ENCODE measurements around the gene CNTNAP2. TPM values are rescaled to one million over a fixed set of nuclear protein-coding genes. Genes with fewer than 3 reads are reported as not detected.

Gene CNTNAP2
- total RNA-seq, 2 donors from 2014 or later = 3.5 to 4.0 TPM

- intact Hi-C loops (cut with DNase I, micrococcal nuclease) = no loop called here
- DNase-seq = no peak
- ATAC-seq = no peak
These were observed 522.7 kb downstream of the CNTNAP2 start for GRCh38 chr7:146639291-146639690.

- ATAC-seq = no peak
- no peak for DNase-seq
- intact Hi-C loops (cut with DNase I, micrococcal nuclease) = no loop called here
These were observed 524.9 kb downstream of the CNTNAP2 start for GRCh38 chr7:146641491-146641890.

- ATAC-seq (no peak), DNase-seq (no peak)
- intact Hi-C loops (cut with DNase I, micrococcal nuclease) = no loop called here
These were observed 528.9 kb downstream of the CNTNAP2 start for GRCh38 chr7:146645383-146645976.

- ATAC-seq (no peak), DNase-seq (no peak)
- intact Hi-C loops (cut with DNase I, micrococcal nuclease) = no loop called here
These were observed 530.8 kb downstream of the CNTNAP2 start for GRCh38 chr7:146647445-146647844.

GRCh38 chr7:146652176-146652575 lies 535.6 kb downstream of the CNTNAP2 start:
- no peak for ATAC-seq
- DNase-seq = no peak
- intact Hi-C loops (cut with DNase I, micrococcal nuclease) = no loop called here

GRCh38 chr7:146654048-146654447 lies 537.4 kb downstream of the CNTNAP2 start:
- no peak for DNase-seq
- intact Hi-C loops (cut with DNase I, micrococcal nuclease) = no loop called here
- ATAC-seq = no peak

- intact Hi-C loops (cut with DNase I, micrococcal nuclease) = no loop called here
- DNase-seq = no peak
- ATAC-seq = no peak
These were observed 539.6 kb downstream of the CNTNAP2 start for GRCh38 chr7:146655928-146656797.

- intact Hi-C loops (cut with DNase I, micrococcal nuclease) = no loop called here
- ATAC-seq = no peak
- no peak for DNase-seq
These were observed 540.4 kb downstream of the CNTNAP2 start for GRCh38 chr7:146656988-146657387.

GRCh38 chr7:146658604-146659003 lies 542.0 kb downstream of the CNTNAP2 start:
- intact Hi-C loops (cut with DNase I, micrococcal nuclease) = no loop called here
- no peak for ATAC-seq
- no peak for DNase-seq

GRCh38 chr7:146659732-146660131 lies 543.1 kb downstream of the CNTNAP2 start:
- DNase-seq (no peak), ATAC-seq (no peak)
- intact Hi-C loops (cut with DNase I, micrococcal nuclease) = no loop called here

- no peak for ATAC-seq
- no peak for DNase-seq
These were observed 544.2 kb downstream of the CNTNAP2 start for GRCh38 chr7:146660839-146661238.

GRCh38 chr7:146661435-146661834 lies 544.8 kb downstream of the CNTNAP2 start:
- DNase-seq (no peak), ATAC-seq (no peak)
- intact Hi-C loops (cut with DNase I, micrococcal nuclease) = no loop called here

More at GRCh38 chr7:146660839-146661238, 544.2 kb downstream of the CNTNAP2 start:
- intact Hi-C loops (cut with DNase I, micrococcal nuclease) = no loop called here

- ATAC-seq (no peak), DNase-seq (no peak)
- intact Hi-C loops (cut with DNase I, micrococcal nuclease) = no loop called here
These were observed 545.3 kb downstream of the CNTNAP2 start for GRCh38 chr7:146661929-146662328.

- no peak for DNase-seq
- intact Hi-C loops (cut with DNase I, micrococcal nuclease) = no loop called here
- ATAC-seq = no peak
These were observed 548.4 kb downstream of the CNTNAP2 start for GRCh38 chr7:146665023-146665422.

GRCh38 chr7:146670532-146670931 lies 553.9 kb downstream of the CNTNAP2 start:
- ATAC-seq (no peak), DNase-seq (no peak)
- intact Hi-C loops (cut with DNase I, micrococcal nuclease) = no loop called here

GRCh38 chr7:146681487-146681886 lies 564.9 kb downstream of the CNTNAP2 start:
- intact Hi-C loops (cut with DNase I, micrococcal nuclease) = no loop called here
- DNase-seq (no peak), ATAC-seq (no peak)

- no peak for ATAC-seq
- intact Hi-C loops (cut with DNase I, micrococcal nuclease) = no loop called here
- no peak for DNase-seq
These were observed 566.8 kb downstream of the CNTNAP2 start for GRCh38 chr7:146683439-146683838.

GRCh38 chr7:146690987-146691386 lies 574.4 kb downstream of the CNTNAP2 start:
- DNase-seq (no peak), ATAC-seq (no peak)
- intact Hi-C loops (cut with DNase I, micrococcal nuclease) = no loop called here

GRCh38 chr7:146698995-146699610 lies 582.5 kb downstream of the CNTNAP2 start:
- DNase-seq (no peak), ATAC-seq (no peak)
- intact Hi-C loops (cut with DNase I, micrococcal nuclease) = no loop called here

- intact Hi-C loops (cut with DNase I, micrococcal nuclease) = no loop called here
- no peak for DNase-seq
- no peak for ATAC-seq
These were observed 583.5 kb downstream of the CNTNAP2 start for GRCh38 chr7:146700015-146700560.

All from left colon (tissue), 2 donors.